ENCODE measurements around the gene DIPK1C.

Gene DIPK1C

DNA sequence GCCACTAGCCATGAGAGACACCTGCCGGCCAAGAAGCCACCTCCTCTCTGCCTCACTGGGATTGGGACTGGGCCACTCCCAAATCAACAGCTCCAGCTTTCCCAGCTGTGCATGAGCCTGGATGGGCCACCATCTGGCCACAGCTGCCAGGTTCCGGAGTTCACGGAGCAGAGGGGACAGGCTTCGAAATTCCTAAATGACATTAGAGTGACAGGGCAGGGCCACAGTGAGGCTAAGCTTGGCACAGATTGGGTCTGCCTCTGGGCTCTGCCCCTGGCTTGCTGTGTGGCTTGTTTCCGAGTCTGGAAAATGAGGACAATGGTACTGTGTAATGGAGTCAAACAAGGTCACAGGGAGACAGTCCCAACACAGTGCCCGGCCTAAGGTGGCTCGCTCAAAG is 6.5 kb downstream of the DIPK1C start:
- no peak for DNase-seq

DNA sequence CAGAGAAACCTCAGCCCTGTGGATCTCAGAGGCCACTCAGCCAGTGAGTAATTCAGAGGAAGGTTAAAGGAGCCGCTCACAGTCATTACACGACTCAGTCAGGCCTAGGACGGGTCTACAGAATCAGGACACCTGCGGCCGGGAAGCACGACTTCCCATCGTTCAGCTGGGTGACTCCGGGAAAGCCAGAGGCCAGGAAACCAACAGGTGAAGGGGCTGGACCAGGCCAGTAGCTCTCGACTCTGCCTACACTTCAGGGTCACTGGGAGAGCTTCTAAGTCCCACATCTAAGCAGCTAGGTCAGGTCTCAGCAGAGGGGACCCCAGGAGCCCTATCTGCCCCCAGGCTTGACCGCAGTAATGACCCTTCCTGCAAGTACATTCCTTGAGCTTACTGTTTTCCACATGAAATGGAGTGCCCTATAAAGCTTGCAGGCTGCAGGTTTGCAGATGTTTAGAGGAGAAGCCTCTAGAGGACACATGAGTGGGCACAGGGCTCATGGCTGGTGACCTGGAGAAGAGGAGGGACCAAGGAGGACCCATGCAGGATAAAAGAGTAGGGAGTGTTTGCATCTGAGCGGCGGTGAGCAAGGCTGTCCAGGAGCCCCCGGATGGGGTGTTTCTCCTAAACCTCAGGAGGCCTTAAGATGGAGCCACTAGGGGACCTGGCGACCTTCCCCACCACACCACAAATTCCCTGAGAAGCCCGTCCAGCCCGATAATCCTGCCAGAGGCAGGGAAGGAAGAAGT is 9.5 kb downstream of the DIPK1C start:
- DNase-seq: no peak

DNA sequence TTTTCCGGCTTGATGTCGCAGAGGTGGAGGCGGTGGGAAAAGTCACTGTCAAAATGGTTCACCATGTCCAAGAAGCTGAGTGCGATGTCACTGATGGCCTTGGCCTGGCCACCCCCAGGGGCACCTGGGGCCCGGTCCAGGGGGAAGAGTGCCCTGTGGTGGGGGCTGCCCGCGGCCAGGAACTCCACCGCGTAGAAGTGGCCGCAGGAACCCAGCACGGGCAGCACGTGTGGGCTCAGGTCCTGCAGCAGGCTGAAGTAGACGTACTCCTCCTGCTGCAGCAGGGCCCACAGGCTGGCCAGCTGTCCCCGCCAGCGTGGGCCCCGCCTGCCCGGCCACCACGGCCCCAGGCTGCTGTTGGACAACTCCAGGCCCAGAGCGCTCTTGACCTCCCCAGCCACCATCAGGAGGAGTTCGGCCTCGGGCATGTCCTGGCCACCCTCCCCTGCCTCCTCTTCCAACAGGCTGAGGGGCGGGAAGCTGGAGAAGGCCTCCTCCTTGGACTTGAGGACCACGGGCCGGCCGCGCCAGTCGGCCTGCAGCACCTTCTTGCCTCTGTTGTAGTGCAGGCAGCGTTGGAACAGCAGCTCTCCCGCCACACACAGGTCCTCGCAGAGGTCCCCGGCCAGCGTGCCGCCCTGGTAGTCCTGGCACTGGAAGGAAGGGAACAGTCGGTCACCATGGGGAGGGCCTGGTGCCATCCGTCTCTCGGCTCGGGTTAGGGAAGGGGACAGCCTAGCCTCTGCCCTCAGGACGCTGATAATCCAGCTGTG is 10.3 kb downstream of the DIPK1C start:
- DNase-seq: no peak

DNA sequence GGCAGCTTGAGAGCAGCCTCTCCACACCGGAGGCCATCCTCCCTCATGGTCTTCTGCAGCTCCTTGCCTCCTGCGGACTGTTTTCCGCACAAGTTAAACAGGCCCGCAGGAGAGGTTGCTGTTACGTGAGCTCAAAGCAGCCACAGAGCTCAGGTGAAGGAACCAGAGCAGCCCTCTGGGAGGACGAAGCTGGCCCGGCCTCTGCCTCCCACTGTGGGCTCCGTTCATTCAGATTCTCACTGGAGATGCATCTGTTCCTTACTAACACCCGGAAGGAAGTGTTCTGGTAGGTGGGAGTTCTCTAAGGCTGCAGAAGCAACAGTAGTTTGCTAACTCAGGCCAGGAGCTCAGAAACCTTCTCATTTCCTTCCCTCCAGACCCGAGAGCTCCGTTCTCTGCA is 10.9 kb downstream of the DIPK1C start:
- DNase-seq: no peak

DNA sequence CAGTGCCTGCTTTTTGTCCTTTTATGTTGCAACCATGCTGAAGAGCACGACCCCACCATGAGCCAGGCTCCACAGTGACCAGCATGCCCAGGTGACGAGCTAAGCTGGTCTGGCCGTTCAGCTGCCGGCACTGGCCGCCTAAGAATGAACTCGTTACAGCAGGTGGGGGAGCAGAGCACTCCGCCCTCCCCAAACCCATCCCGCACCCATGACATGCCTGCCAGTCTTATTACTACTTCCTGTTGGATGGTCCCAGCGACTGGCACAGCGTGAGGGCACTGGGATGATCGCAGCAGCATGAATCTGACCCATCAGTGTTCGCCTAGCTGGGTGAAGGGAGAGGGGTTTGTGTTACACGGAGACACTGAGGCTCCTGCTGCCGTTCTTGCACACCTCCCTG is 11.5 kb downstream of the DIPK1C start:
- DNase-seq: no peak

DNA sequence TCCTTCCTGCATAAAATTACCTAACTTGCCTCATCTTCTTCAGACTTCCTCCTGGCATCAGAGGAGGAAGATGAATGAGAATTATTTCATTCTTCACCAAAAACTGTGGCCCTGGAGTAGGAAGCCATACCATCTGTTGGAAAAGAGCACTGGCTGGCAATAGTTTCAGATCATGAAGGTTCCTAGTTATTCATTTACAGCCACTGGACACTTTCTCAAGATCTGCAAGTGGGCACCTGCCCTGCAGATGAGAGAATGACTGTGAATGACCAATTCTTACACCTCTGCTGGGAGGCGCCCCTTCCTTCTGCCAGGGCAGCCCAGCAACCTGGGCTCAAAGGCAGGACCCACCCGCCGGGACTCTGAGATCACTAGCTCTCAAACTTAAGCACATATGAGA is 13.0 kb downstream of the DIPK1C start:
- no peak for DNase-seq

DNA sequence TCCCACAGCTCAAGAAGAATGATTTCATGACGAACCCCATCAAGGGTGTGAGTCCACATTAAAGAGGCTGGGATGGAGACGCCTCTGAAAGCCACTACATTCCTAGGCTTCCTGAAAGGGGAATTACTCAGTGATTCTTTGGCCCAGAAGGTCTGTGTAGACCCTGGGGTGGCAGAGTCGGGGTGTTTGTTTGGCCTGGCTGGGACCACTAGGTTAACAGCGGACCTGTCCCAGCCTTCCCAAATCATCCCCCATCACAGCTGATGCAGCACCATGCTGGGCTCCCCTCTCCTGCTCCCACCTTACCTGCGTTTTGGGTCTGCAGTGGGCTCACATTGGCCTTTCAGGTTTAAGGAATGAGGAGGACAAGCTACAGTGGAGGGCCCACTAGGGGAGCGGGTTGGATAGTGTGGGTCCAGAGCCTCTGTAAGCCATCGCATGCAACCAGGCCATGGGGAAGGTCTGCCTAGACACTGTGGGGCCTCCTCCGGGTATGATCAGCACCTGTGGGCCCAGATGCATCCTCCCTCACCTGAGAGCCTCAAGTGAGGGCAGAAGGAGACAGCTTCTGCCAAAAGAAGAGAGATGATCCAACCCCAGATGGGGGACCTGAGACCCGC is 16.2 kb downstream of the DIPK1C start:
- no peak for DNase-seq

DNA sequence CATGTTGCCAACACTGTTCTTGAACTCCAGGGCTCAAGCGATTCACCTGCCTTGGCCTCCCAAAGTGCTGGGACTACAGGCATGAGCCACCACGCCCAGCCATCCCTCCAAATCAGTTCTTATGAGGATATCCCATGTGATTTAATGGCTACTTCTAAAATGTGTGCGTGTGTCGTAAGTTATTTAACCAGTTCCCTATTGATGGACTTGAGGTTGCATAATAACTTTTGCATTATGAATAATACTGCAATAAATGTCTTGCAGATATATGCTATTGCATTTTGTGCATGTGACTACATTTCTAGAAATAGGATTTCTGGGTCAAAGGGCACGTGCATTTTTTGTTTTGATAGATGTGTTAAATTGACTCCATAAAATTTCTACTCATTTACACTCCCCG is 19.0 kb downstream of the DIPK1C start:
- DNase-seq: no peak

DNA sequence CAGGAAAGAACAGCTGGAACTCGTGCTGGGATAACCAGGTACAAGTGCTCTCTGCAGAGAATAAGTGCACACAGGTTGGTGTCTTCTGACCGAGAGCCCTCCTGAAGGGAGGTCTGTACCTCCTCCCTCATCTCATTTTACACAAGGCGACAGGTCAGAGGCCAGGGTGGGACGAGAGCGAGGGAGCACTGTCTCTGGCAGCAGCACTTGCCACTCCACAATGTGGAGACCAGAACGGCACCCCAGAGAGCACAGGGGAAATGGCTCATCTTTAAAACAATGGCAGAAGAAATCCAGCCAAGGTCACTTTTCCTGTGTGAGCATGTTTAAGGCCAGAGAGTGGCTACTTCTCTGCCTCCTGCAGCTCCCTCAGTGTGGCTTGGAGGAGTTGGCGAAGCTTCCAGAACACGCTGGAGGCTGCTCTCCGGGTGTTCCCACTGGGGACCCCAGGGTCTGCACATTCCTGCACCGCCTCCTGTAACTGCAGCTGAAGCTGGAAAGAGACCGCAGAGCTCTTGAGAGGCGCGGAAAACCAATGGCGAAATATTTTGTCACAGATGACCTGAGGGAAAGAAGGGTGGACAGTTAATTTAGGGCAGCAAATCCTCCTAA is 20.8 kb downstream of the DIPK1C start:
- DNase-seq: no peak

DNA sequence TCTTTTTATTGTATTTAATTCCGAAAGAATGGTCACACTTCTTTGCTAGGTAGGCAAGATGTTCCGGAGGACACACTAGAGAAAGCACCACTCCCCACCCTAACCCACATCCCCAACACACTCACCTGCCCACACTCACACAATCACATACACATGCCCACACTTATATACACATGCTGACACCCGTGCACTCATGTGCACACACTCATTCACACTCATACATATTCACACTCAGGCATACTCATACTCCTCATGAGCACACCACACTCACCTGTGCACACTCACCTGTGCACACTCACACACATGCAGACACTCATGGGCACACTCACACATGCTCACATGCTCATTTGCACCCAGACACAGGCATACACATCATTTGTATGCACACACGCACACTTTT is 21.4 kb downstream of the DIPK1C start:
- DNase-seq: no peak

DNA sequence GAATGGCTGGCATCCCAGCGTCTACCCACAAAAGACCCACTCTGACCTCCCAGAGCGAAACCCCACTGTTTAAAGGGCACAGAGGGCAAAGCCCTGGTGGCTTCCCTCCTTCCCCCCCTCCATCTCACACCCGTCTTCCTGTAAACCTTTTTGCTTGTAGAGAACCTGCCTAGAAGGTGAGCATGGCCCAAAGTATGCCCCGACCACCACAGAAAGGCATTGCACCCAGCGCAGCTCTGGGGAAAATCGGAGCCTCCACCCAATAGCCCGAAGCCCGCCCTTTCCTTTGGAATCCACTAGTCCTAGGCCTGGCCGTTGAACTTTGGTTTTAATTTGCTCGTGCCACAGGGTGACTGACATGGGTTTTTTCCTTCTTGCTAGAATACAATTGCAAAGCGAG is 22.6 kb downstream of the DIPK1C start:
- DNase-seq: no peak

DNA sequence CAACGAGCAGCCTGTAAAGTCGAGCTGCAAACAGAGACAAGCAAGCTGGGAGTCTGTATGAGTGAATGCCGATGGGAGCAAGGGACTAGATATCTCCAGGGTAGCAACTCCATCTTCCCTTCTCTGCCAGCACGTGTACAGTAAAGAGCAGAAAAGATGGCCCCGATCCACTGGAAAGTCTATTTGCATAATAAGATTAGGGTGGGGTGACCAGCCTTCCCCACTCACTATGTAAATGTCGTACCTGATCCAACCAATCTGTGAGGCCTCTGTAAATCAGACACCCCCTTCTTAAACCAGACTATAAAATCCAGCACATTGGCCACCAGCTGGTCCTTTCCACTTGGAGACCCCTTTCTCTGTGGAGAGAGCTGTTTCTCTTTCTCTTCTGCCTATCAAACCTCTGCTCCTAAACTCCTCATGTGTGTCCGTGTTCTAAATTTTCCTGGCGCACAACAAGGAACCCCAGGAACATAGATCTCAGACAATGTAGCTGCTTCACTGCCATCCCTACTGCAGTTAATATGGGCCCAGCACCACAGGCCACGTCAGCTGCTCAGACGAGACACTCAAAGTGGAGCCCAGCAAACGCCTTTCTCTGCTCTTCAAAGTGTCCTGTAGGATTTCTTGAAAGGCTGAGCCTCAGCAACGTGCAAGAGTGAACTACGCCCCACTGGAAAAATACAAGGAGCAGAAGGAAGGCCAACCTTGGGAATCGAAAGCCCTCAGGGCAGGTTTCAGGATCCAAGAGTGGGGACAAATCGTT is 26.1 kb downstream of the DIPK1C start:
- DNase-seq: no peak

DNA sequence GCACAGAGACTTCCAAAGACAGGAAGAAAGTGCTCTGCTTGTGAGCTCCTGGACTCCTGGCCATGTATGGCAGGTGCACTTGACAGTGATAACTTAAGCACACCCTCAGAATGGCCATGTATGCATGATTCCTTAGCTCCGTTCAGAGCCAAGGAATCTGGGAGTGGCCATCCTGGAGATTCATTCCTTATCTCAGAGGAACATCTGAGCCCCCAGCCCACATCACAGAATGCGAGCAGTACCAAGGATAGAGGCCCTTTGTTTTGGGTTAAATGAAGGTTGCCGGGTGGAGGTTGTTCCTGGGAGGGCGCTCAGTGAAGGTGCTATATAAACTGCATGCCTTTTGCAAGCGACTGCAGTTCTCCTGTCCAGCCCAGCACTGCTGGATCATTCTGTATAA is 26.9 kb downstream of the DIPK1C start:
- DNase-seq: no peak

DNA sequence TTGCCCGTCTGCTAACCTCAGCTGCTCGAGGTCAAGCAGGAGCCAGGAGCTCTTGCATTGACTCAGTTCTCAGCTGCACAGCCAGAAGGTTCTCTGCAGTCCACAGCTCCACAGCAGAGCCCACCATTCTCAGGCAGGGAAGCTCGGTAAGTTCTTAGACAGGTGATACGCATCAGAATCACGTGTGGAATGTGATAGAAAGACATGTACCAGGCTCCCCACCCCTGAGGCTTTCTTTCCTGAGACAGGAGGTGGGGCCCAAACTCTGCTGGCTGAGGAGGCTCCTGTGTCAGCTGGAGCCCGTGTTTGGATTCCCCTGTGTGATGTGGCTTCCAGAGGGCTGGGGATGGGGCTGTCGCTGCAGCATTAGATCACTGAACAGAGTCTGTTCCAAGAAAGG is 28.0 kb downstream of the DIPK1C start:
- DNase-seq: no peak

DNA sequence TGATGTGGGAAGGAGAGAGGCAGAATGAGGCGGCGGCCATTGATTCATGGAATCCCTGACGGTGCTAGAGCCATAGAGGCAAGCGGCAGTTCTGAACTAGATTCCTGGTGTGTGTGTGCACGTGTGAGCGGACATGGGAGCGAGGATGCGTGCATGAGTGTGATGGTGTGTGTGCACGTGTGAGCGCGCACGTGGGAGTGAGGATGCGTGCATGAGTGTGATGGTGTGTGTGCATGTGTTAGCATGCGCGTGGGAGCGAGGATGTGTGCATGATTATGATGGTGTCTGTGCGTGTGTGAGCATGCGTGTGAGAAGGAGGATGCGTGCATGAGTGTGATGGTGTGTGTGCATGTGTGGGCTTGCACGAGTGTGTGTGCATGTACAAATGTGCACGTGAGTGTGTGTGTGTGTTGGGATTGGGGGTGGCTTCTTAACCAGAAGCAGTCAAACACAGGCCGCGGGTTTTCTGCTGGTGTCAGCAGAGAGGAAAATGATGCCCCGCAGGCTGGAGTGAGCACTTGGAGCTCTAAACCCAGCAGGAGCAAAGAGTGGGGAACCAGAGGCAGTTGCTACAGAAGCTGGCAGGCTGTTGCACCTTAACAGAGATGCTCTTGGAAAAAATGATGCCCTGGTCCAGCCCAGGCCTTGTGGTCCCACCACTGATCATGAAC is 29.5 kb downstream of the DIPK1C start:
- no peak for DNase-seq

DNA sequence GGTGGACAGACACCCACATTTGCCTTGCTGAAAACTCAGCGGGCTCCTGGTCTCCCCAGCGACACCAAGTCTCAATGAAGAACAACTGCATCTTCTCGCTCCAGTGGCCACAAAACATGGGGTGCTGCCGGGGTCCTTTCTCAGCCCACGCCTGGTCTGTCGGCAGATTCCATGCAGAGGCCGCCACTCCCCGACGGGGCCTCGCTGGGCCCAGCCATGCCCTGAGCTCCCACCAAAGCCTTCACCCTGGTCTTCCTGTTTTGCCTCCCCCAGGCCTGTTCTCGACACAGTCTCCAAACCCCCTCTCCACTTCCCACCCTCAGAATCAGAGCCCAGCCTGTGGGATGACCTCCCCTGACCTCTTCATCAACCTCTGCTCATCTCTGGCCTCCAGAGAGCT is 31.2 kb downstream of the DIPK1C start:
- DNase-seq: no peak

DNA sequence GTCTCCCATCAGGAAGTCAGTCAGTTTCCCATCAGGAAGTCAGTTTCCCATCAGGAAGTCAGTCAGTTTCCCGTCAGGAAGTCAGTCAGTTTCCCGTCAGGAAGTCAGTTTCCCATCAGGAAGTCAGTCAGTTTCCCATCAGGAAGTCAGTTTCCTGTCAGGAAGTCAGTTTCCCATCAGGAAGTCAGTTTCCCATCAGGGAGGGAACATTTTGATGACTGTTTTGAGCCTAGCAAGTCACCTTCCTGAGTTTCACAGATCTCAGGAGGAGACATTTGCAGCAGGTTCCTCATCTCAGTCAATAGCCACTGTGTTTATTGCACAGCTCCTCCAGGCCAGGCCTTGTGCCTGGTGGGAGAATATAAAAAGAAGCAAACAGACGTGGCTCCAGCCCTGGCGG is 31.9 kb downstream of the DIPK1C start:
- no peak for DNase-seq

DNA sequence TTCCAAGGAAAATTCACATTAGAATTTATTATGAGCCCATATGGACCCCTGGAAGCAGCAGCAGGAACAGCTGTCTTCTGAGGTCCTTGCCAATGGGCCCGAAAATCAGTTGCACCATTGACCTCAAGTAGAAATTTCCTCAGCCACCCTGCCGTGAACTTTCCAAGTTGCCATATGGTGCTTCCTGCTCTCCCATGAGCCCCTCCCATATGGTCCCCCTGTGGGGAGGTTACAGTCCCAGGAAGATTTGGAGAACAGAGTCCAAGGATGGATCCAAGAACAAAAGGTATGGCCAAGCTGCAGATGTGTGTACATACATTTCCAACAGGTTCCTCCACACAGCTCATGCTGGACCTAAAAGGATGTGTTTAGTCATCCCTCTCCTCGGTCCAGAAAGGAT is 34.6 kb downstream of the DIPK1C start:
- DNase-seq: no peak

DNA sequence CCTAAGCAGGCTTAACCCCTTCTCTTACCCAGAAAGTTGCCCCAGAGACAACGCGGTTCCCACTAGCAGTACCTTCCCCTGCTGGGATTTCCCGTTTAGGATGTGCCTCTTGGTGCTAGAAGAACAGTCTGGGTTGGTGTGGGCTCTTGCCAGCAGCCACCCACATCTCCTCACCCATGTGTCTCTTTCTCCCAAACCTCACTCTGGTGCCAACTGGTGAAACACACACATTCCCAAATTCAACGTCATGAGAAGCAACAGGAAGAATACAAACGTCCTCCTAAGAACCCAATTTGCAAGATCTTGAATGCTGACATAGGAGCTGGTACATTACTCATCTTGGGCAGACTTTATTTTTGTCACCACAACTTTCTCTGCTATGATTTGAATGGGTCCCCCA is 36.2 kb downstream of the DIPK1C start:
- no peak for DNase-seq

DNA sequence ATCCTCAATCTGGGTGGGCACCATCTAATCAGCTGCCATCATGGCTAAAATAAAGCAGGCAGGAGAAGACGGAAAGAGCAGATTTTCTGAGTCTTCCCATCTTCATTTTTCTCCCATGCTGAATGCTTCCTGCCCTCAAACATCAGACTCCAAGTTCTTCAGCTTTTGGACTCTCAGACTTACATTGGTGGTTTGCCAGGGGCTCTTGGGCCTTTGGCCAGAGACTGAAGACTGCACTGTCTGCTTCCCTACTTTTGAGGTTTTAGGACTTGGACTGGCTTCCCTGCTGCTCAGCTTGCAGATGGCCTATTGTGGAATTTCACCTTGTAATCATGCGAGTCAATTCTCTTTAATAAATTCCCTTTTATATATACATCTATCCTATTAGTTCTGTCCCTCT is 36.6 kb downstream of the DIPK1C start:
- DNase-seq: no peak

DNA sequence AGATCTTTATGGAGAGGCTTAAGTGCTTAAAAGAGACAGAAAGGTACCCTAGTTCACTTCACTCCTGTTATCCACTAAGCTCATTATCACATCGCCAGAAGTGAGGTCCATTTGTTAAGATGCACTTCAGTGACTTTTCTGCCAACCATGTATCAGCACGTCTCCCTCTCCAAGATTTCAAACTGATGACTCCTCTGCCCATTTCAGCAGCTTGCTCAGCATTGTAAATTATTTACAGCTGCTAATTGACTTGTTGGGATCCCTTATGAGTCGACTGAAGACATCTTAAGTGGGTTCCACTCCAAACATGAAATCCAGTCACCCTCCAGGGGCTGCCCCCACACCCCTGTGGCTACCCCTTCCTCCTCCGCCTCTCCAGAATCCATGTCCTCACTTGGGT is 37.3 kb downstream of the DIPK1C start:
- no peak for DNase-seq

DNA sequence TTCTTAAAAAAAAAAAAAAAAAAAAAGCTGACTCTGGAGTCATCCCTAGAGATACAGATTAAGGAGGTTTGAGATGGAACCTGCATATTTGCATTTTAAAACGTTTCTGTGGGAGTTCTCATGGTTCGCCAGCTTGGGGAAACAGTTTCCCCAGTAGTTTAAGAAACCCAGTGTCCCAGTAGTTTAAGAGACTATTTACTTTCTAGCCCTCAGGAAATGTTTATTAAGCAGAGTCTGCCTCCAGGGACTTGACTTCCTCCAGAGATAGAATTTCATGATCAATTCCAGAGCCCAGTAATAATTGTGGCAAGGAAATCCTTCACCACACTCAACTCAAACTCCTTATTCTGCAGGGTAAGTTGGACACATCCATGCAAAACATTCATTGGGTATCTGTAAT is 39.1 kb downstream of the DIPK1C start:
- no peak for DNase-seq

DNA sequence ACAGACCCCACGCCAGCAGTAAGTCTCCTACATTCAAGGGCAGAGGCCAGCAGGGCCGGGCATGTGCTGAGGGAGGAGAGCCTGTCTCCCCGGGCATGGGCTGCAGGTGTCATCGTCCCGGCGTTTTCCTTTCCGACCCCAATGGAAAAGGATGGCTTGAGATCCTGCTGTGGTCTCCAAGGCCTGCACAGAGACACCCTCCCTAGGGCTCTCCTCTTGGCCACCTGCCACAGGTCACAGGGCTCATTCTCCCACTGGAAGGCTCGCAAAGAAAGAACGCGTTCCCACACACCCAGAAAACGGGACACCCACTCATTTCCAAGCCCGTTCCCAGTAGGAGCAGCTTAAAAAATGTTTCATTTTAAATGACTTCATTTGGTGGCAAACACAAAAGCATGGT is 41.0 kb downstream of the DIPK1C start:
- no peak for DNase-seq

All from SW 1271 (cell line).